Measurements from ENCODE around the gene FBL. TPM values are rescaled to one million over a fixed set of nuclear protein-coding genes. Genes with fewer than 3 reads are reported as not detected.
"Not testable (repeated sequence)": the region's sequence is repeated elsewhere in the genome, so short reads cannot be mapped to it uniquely, and the experiment has no call there.

Gene FBL
- total and polyA plus RNA-seq, 2 of the 4 experiments (the other 2 are of a cell fraction) = 259 to 446 TPM

GRCh38 chr19:39893366-39894235, 47.4 kb upstream of the FBL start:
- WGBS, 2 experiments (ENCODE audit: extremely low coverage in 2 of 2, insufficient read length in 1 of 2) = 90% methylated on average over 2 of the region's 29 CpGs; no CpG with 5 or more reads in 1 of the 2 experiments
- H3K4me2 ChIP-seq (ENCODE audit: low read depth, low read length); H3K56ac ChIP-seq (ENCODE audit: extremely low read depth, insufficient read depth, low read length); H3K4me1 ChIP-seq (ENCODE audit: control insufficient read depth, insufficient read depth, low read length); H4K91ac ChIP-seq (ENCODE audit: insufficient read depth, low read depth, low read length); DNase-seq; H3K9me3 ChIP-seq (ENCODE audit: control insufficient read depth, insufficient read depth, low read length); H2BK5ac ChIP-seq (ENCODE audit: low read depth, low read length, poor library complexity, severe bottlenecking); H2BK15ac ChIP-seq (ENCODE audit: low read depth, low read length); H3K27ac ChIP-seq (ENCODE audit: insufficient read depth, low read length); dilution Hi-C loops (cut with HindIII; ENCODE audit: low sequenced_read_pairs, unreplicated experiment); H2AFZ ChIP-seq (replicated peaks; ENCODE audit: low read length, poor library complexity); H3K79me1 ChIP-seq (ENCODE audit: low read depth in 1 of 2, low read length in 2 of 2); H3K9me1 ChIP-seq (ENCODE audit: insufficient read depth, low read length); H3K18ac ChIP-seq (ENCODE audit: low read depth, low read length); H4K20me1 ChIP-seq (ENCODE audit: insufficient read depth, low read length); CTCF ChIA-PET; H2AK5ac ChIP-seq (ENCODE audit: low read depth, low read length); H3K14ac ChIP-seq (replicated peaks; ENCODE audit: low read depth, low read length); H2AK9ac ChIP-seq (replicated peaks; ENCODE audit: low read depth, low read length, poor library complexity); H3K4ac ChIP-seq (ENCODE audit: low read depth, low read length); H4K5ac ChIP-seq (ENCODE audit: low read depth, low read length); ATAC-seq (ENCODE audit: low read depth); H3K27me3 ChIP-seq (ENCODE audit: control insufficient read depth, insufficient read depth, low read length); in situ Hi-C loops (cut with MboI; ENCODE audit: low sequenced_read_pairs); BruUV-seq (replicated peaks); intact Hi-C loops (cut with micrococcal nuclease); H3K9ac ChIP-seq (ENCODE audit: low read depth, low read length); H3K36me3 ChIP-seq (ENCODE audit: control insufficient read depth, insufficient read depth, low read length); H3K4me3 ChIP-seq (ENCODE audit: insufficient read depth, low read depth, low read length); H2BK120ac ChIP-seq (ENCODE audit: low read depth, low read length); H2BK20ac ChIP-seq (ENCODE audit: low read depth, low read length); H4K8ac ChIP-seq (ENCODE audit: low read depth in 2 of 2, low read length in 2 of 2); H3K23ac ChIP-seq (ENCODE audit: low read depth, low read length): not testable (repeated sequence)
- POLR2A ChIA-PET (ENCODE audit: unreplicated experiment) = interaction anchor here (0.6 kb wide), 1 partner anchor 19 kb away, joined by 4 read pairs; no protein-coding TSS in a partner anchor

- H4K5ac ChIP-seq (ENCODE audit: low read depth, low read length); H3K4me3 ChIP-seq (ENCODE audit: insufficient read depth, low read depth, low read length); H2AK5ac ChIP-seq (ENCODE audit: low read depth, low read length); H2AFZ ChIP-seq (replicated peaks; ENCODE audit: low read length, poor library complexity); H3K9ac ChIP-seq (ENCODE audit: low read depth, low read length); H3K4me2 ChIP-seq (ENCODE audit: low read depth, low read length); H3K79me1 ChIP-seq (ENCODE audit: low read depth in 1 of 2, low read length in 2 of 2); dilution Hi-C loops (cut with HindIII; ENCODE audit: low sequenced_read_pairs, unreplicated experiment); H2AK9ac ChIP-seq (replicated peaks; ENCODE audit: low read depth, low read length, poor library complexity); H2BK120ac ChIP-seq (ENCODE audit: low read depth, low read length); H2BK5ac ChIP-seq (ENCODE audit: low read depth, low read length, poor library complexity, severe bottlenecking); H3K27ac ChIP-seq (ENCODE audit: insufficient read depth, low read length); H3K4me1 ChIP-seq (ENCODE audit: control insufficient read depth, insufficient read depth, low read length); H4K91ac ChIP-seq (ENCODE audit: insufficient read depth, low read depth, low read length); BruUV-seq (replicated peaks); H2BK20ac ChIP-seq (ENCODE audit: low read depth, low read length); H2BK15ac ChIP-seq (ENCODE audit: low read depth, low read length); CTCF ChIA-PET; H4K8ac ChIP-seq (ENCODE audit: low read depth in 2 of 2, low read length in 2 of 2); H4K20me1 ChIP-seq (ENCODE audit: insufficient read depth, low read length); DNase-seq; H3K27me3 ChIP-seq (ENCODE audit: control insufficient read depth, insufficient read depth, low read length); ATAC-seq (ENCODE audit: low read depth); H3K56ac ChIP-seq (ENCODE audit: extremely low read depth, insufficient read depth, low read length); H3K9me1 ChIP-seq (ENCODE audit: insufficient read depth, low read length); intact Hi-C loops (cut with micrococcal nuclease); H3K23ac ChIP-seq (ENCODE audit: low read depth, low read length); H3K14ac ChIP-seq (replicated peaks; ENCODE audit: low read depth, low read length); H3K36me3 ChIP-seq (ENCODE audit: control insufficient read depth, insufficient read depth, low read length); POLR2A ChIA-PET (ENCODE audit: unreplicated experiment); in situ Hi-C loops (cut with MboI; ENCODE audit: low sequenced_read_pairs); H3K4ac ChIP-seq (ENCODE audit: low read depth, low read length); H3K18ac ChIP-seq (ENCODE audit: low read depth, low read length); H3K9me3 ChIP-seq (ENCODE audit: control insufficient read depth, insufficient read depth, low read length): not testable (repeated sequence)
- 44% methylated on average over 4 of the region's 5 CpGs; no CpG with 5 or more reads in 1 of the 2 experiments for WGBS, 2 experiments (ENCODE audit: extremely low coverage in 2 of 2, insufficient read length in 1 of 2)
Measured at GRCh38 chr19:39892506-39892902, 46.3 kb upstream of the FBL start.
